ENCODE measurements around the gene SPPL3.

SPPL3 gene

GRCh38 chr12:120873226-120873625, 30.9 kb downstream of the SPPL3 start:
- Histone ChIP-seq H3K79me2 (ENCODE audit: insufficient read depth, low read length) (peaks cover 75% of the 10 kb centered on the region), H3F3A (ENCODE audit: insufficient read depth) (no peaks in the 10 kb centered on the region), H3K9ac (ENCODE audit: low read length) (no peak overlapping the region), H3K9me3 (ENCODE audit: insufficient read depth, low read length) (no peaks in the 10 kb centered on the region), H3K36me3 (ENCODE audit: low read length) (no peaks in the 10 kb centered on the region), H3K9me2 (replicated peaks; ENCODE audit: insufficient read depth, low read length) (no peaks in the 10 kb centered on the region), H3K27me3 (ENCODE audit: low read length) (no peaks in the 10 kb centered on the region), H4K20me1 (ENCODE audit: low read depth, low read length) (peaks cover 19% of the 10 kb centered on the region; the same call in 1 of the 2 replicates), H2AFZ (ENCODE audit: low read depth, low read length, severe bottlenecking) (no peak overlapping the region), H3K27ac (ENCODE audit: low read depth, low read length) (no peak overlapping the region), H3K4me2 (ENCODE audit: low read depth, low read length, poor library complexity, severe bottlenecking) (no peak overlapping the region), H3K4me3 (ENCODE audit: insufficient read depth, low read length, poor library complexity, severe bottlenecking) (no peak overlapping the region)
- no peak for TF ChIP-seq CTCF (IDR thresholded peaks at IDR 0.05; ENCODE audit: insufficient read depth, low read length, poor library complexity, severe bottlenecking)
- no peak for TF ChIP-seq EZH2phosphoT487 (conservative IDR thresholded peaks at IDR 0.05; ENCODE audit: low read length)

- Histone ChIP-seq H3K79me2 (ENCODE audit: insufficient read depth, low read length) (peaks cover 74% of the 10 kb centered on the region), H3K27ac (ENCODE audit: low read depth, low read length) (no peak overlapping the region), H3K4me3 (ENCODE audit: insufficient read depth, low read length, poor library complexity, severe bottlenecking) (no peak overlapping the region)
Measured at GRCh38 chr12:120872487-120872886, 31.7 kb downstream of the SPPL3 start.

GRCh38 chr12:120870415-120870814, 33.7 kb downstream of the SPPL3 start:
- H3K4me2 ChIP-seq (ENCODE audit: low read depth, low read length, poor library complexity, severe bottlenecking): no peak overlapping the region
- H4K20me1 ChIP-seq (ENCODE audit: low read depth, low read length): peaks cover 13% of the 10 kb centered on the region; the same call in 1 of the 2 replicates
- no peak overlapping the region for H3K4me3 ChIP-seq (ENCODE audit: insufficient read depth, low read length, poor library complexity, severe bottlenecking)
- H3K9me3 ChIP-seq (ENCODE audit: insufficient read depth, low read length): no peaks in the 10 kb centered on the region
- peaks cover 63% of the 10 kb centered on the region for H3K79me2 ChIP-seq (ENCODE audit: insufficient read depth, low read length)
- H3K27me3 ChIP-seq (ENCODE audit: low read length): no peaks in the 10 kb centered on the region
- no peak overlapping the region for H3K9ac ChIP-seq (ENCODE audit: low read length)
- H3K36me3 ChIP-seq (ENCODE audit: low read length): no peaks in the 10 kb centered on the region
- no peaks in the 10 kb centered on the region for H3K9me2 ChIP-seq (replicated peaks; ENCODE audit: insufficient read depth, low read length)
- TF ChIP-seq CTCF (IDR thresholded peaks at IDR 0.05; ENCODE audit: insufficient read depth, low read length, poor library complexity, severe bottlenecking) (no peak), EZH2phosphoT487 (conservative IDR thresholded peaks at IDR 0.05; ENCODE audit: low read length) (no peak)
- no peak overlapping the region for H3K27ac ChIP-seq (ENCODE audit: low read depth, low read length)
- H3F3A ChIP-seq (ENCODE audit: insufficient read depth): no peaks in the 10 kb centered on the region
- no peak overlapping the region for H2AFZ ChIP-seq (ENCODE audit: low read depth, low read length, severe bottlenecking)

More at GRCh38 chr12:120872487-120872886, 31.7 kb downstream of the SPPL3 start:
- no peak overlapping the region for H2AFZ ChIP-seq (ENCODE audit: low read depth, low read length, severe bottlenecking)
- H3F3A ChIP-seq (ENCODE audit: insufficient read depth): no peaks in the 10 kb centered on the region
- H4K20me1 ChIP-seq (ENCODE audit: low read depth, low read length): peaks cover 18% of the 10 kb centered on the region; the same call in 1 of the 2 replicates
- H3K4me2 ChIP-seq (ENCODE audit: low read depth, low read length, poor library complexity, severe bottlenecking): no peak overlapping the region
- no peaks in the 10 kb centered on the region for H3K27me3 ChIP-seq (ENCODE audit: low read length)
- H3K36me3 ChIP-seq (ENCODE audit: low read length): no peaks in the 10 kb centered on the region
- no peaks in the 10 kb centered on the region for H3K9me2 ChIP-seq (replicated peaks; ENCODE audit: insufficient read depth, low read length)
- no peaks in the 10 kb centered on the region for H3K9me3 ChIP-seq (ENCODE audit: insufficient read depth, low read length)
- H3K9ac ChIP-seq (ENCODE audit: low read length): no peak overlapping the region
- no peak for TF ChIP-seq CTCF (IDR thresholded peaks at IDR 0.05; ENCODE audit: insufficient read depth, low read length, poor library complexity, severe bottlenecking)
- no peak for TF ChIP-seq EZH2phosphoT487 (conservative IDR thresholded peaks at IDR 0.05; ENCODE audit: low read length)
